ENCODE measurements around the gene ZNF148. TPM values are rescaled to one million over a fixed set of nuclear protein-coding genes. Genes with fewer than 3 reads are reported as not detected.
"Not testable (repeated sequence)": the region's sequence is repeated elsewhere in the genome, so short reads cannot be mapped to it uniquely, and the experiment has no call there.

ZNF148 gene
- total RNA-seq, result 44.5 and 45.2 TPM in 2 replicates

DNA sequence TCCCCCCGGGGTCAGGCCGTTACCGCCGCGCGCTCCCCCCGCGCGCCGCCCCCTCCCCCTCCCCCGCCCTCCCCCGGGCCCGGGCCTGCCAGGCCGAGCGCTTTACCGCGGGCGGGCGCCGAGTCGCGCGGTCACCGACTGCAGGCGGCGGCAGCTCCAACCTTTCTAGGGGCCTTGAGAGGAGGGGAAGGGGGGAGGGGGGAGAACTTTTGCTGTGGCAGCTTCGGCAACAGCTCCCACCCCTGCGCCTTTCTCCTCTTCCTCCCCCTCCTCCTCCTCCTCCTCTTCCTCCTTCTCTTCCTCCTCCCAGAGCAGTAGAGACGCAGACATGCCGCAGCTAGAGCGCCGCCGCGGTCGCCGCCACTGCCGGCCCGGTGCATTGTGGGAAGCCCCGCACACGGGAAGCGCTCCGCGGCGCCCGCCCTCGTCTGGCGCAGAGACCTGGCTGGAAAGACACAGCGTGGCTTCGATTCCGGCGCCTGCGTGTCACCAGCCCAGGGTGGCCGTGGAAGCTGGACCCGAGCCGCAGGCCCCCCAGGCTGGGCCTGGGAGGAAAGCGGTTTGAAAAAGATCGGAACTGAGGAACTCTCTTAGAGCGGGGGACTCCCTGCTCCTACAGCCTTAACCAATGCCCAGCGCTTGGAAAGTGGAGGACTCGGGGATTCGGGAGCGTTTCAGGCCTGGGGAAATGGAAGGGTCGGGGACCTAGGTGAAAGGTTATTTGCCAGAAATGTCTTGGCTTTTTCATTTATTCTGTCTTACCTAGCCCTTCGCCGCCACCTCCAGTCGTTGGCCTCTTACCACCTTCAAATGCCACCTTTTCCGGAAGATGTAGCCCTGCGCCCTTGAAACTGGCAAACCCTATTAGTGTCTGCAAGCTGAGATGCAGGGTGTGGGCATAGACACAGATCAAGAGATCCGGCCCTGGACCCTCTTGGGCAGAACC is at the start of gene ZNF148:
Gene ZNF148, minus strand, starts transcription at position 330 of the 946 bp plus-strand sequence. CDS start 61,685 bp downstream, outside the sequence.
- intact Hi-C loops (cut with micrococcal nuclease), result loop anchor here (1.0 to 5.0 kb wide), 13 partner anchors 18 to 1790 kb away; partner anchors contain the start of genes HACD2, OSBPL11, SNX4 and UMPS

DNA sequence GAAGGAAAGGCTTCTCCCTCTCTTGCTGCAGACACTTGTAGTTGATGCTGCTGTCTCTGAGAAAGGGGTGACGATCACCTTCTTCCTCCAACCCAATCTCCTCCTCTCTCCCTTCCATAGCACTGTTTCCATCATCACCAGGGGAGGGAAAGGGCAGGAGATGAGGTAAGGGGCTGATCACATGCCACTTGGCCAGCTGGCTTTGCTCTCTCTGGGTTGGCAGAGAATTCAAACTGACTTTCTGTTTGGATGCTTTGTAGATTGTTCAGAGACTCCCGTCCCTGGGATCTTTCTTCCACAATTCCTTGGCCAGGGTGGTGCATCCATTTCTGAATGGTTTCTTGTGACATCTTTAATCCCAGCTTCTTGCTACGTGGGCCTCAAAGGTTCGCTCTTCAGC is 43.2 kb upstream of the ZNF148 start:
- intact Hi-C loops (cut with micrococcal nuclease), result no loop called here

DNA sequence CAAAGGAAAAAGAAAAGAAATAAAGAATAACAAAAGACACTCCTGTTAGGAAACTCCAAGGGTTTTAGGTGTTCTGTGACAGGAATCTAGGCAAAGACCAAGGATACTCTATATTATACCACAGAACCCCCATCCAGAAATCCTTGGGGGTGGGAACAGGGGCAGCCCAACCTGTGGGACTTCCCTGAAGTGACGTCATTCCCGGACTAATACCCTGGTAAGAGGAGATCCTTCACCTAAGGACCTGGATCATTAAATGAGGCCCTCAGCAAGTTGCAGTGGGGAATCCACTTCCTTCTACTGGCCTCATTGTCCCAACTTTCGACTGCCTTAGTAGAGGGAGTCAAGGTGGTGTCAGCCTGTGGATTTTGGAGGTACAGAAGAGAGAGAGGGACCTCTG is 41.1 kb upstream of the ZNF148 start:
- intact Hi-C loops (cut with micrococcal nuclease), result no loop called here

- intact Hi-C loops (cut with micrococcal nuclease), result no loop called here
Observed at GRCh38 chr3:125414669-125415068, 39.5 kb upstream of the ZNF148 start.

DNA sequence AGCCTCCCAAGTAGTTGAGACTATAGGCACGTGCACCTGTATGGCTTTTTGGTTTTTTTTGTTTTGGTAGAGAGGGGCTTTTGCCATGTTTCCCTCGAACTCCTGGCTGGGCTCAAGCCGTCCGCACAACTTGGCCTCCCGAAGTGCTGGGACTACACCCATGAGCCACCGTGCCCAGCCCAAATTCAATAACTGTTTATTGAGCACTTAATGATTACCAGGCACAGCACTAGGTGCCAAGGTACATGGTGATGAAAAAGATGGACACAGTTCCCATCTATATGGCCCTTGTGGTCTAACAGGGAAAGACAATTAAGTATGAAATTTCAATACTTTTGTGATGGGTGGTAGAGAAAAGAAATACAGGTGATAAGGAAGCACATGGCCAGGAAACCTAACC is 35.8 kb upstream of the ZNF148 start:
- intact Hi-C loops (cut with micrococcal nuclease), result no loop called here

GRCh38 chr3:125406070-125406469 is 30.9 kb upstream of the ZNF148 start:
- intact Hi-C loops (cut with micrococcal nuclease), result no loop called here

DNA sequence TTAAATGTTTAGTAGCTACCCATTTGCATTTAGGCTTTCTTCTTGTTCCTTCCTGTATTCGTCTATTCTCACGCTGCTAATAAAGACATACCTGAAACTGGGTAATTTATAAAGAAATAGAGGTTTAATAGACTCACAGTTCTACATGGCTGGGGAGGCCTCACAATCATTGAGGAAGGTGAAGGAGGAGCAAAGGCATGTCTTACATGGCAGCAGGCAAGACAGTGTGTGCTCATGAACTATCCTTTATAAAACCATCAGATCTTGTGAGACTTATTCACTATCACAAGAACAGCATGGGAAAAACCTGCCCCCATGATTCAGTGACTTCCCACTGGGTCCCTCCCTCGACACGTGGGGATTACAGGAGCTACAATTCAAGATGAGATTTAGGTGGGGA is 30.4 kb upstream of the ZNF148 start:
- intact Hi-C loops (cut with micrococcal nuclease), result not testable (repeated sequence)

DNA sequence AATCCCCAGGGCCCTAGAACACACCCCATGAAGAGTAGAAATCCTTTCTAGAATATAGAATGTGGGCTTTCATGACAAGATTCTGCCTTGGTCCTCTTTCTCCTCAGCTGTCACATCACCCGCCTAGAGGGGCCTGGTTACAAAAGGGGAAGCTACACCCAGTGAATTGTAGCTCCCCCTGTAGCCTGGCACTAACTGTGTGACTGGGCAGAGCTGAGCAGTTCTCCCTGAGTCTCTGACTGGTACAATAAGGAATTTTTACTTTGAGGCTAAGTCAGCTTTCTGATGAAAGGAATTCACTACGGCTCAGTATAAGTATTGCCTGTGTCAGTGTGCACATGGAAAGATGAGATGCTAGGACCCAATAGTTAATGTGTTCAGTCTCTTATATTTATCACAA is 28.7 kb upstream of the ZNF148 start:
- intact Hi-C loops (cut with micrococcal nuclease), result no loop called here

- intact Hi-C loops (cut with micrococcal nuclease), result no loop called here
Observed at GRCh38 chr3:125402639-125403038, 27.5 kb upstream of the ZNF148 start.

DNA sequence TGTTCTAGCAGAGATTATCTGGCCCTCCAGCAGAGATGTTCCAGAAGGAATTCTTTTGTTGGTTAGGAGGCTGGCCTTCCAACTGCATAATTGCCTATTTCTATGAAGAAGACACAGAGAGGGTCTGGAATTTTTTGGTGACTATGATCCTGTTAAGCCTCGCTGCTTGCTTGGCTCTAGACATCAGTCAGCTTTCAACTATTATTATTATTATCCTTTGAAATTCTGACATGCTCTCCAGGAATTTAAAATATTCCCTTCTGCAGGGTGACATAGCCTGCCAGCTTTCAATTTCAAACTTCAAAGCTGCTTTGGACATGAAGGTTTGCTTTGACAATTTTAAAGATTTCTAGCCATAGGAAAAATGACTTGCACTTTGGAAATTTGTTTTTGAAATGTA is 26.3 kb upstream of the ZNF148 start:
- intact Hi-C loops (cut with micrococcal nuclease), result no loop called here

GRCh38 chr3:125398952-125399351 is 23.8 kb upstream of the ZNF148 start:
- intact Hi-C loops (cut with micrococcal nuclease), result no loop called here

DNA sequence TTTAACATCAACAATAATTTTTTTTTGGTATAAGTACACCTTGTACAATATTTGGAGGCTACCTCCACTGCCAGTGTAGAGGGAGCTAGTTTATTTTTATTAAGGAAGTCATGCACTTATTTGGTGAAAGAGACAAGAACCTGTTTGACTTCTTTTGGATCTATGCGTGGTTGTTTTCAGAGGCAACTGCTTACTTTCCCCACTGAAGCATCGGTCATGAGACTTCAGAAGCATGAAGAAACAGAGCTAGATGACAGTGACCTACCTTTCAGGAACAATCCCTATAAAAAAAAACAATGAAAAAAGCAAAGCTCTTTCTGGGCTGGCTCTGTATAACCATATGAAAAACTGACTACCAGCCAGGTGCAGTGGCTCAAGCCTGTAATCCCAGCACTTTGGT is 20.0 kb upstream of the ZNF148 start:
- intact Hi-C loops (cut with micrococcal nuclease), result no loop called here

DNA sequence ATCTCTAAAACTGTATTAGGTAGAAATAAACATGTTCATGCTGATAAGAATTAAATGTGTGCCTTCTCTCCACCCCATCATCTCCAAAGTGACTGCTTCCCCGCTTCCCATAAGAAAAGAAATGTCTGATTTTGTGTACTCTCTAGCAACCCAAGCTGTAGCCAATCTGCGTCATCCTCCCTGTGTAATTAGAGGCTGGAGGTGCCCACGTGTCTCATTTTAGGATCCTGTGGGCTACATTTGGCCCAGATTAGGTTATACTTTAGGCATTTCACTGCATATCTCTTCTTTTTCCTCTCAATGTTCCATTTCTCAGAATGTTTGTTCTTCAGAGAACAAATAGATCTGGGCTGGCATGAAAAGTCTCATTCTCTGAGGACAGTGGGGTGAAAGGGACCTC is 19.3 kb upstream of the ZNF148 start:
- intact Hi-C loops (cut with micrococcal nuclease), result no loop called here

DNA sequence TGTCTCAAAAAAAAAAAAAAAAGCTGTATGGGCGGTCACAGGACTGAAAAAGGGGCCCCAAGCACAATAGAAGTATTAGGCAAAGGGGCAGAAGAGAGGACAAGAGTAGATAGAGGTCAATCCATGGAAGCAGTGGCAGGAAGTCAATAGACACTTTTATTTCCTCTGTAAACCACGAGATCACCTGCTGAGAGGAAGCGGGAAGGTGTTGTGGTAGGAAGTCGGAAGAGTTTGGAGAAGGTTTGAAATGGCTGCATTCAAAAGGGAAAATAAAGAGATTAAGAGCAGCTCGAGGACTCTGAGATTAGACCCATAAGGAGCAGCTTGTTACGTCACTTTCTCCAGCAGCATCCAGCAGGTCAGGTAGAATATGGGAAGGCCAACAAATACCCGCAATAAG is 14.2 kb upstream of the ZNF148 start:
- intact Hi-C loops (cut with micrococcal nuclease), result no loop called here

DNA sequence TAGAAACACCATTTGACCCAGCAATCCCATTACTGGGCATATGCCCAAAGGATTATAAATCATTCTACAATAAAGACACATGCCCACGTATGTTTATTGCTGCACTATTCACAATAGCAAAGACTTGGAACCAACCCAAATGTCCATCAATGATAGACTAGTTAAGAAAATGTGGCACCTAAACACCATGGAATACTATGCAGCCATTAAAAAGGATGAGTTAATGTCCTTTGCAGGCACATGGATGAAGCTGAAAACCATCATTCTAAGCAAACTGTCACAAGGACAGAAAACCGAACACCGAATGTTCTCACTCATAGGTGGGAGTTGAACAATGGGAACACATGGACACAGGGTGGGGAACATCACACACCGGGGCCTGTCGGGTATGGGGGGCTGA is 13.2 kb upstream of the ZNF148 start:
- intact Hi-C loops (cut with micrococcal nuclease), result not testable (repeated sequence)

GRCh38 chr3:125386811-125387210 is 11.7 kb upstream of the ZNF148 start:
- intact Hi-C loops (cut with micrococcal nuclease), result no loop called here

DNA sequence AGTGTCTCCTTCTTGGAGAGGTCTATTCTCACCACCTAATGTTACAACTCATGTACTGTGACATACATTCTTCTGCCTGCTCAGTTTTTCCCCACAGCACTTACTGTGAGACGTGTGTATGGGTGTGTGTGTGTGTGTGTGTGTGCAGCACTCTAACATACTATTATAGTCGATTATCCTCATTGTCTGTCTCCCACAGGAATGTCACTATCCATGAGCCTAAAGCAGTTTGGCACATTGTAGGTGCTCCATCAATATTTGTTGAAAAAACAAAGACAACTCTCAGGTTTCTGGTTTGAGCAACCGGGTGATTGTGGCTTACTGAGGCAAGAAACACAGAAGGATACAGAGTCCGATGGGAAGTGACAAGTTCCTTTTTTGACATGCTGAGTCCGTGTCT is 8.6 kb upstream of the ZNF148 start:
- intact Hi-C loops (cut with micrococcal nuclease), result no loop called here

DNA sequence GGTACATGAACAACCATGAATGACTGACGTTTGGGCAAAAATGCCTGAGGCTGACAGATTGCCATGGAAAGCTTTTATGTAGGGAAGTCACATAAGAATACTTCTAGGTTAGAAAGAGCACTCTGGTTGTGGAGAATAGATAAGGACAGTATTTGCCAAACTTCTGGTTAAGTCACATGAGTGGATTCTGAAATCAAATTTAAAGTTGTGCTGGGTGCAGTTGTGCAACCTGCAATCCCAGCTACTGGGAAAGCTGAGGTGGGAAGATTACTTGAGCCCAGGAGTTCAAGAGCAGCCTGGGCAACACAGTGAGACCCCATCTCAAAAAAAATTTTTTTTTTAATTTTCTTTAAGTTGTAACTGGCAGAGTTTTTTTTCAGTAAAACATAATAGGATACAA is 7.2 kb upstream of the ZNF148 start:
- intact Hi-C loops (cut with micrococcal nuclease), result no loop called here

DNA sequence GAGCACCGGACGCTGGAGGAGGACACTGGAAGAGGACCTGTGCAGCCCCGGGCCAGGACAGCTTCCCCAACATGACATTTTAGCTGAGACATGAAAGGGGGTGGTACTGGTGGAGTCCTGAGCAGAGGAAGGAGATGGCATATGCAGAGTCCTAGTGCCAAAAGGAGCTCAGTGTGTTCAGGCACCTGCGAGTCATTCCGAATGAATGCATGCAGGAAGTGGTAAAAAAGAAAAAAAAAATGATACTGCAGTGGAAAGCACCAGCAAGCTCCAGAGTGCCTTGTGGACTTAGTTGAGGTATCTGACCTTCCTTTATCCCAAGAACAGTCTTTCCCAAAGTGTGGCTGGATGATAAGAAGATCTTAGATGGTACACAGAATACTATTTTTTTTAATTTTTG is 6.6 kb upstream of the ZNF148 start:
- intact Hi-C loops (cut with micrococcal nuclease), result no loop called here

DNA sequence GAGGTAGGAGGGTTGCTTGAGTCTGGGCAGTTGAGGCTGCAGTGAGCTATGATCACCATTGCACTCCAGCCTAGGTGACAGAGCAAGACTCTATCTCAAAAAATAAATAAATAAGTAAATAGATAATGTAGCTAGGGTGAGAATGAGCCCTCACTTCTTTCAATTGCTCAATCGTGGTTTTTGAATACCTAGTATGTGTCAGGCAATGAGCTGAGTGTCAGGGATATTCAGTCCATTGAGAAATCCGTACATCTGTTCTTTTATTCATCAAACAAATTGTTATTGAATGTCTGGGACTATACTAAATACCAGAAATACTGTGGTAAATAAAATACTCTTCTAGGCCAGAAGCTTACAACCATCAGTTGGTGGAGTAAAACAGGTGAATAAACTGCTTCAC is 6.2 kb upstream of the ZNF148 start:
- intact Hi-C loops (cut with micrococcal nuclease), result no loop called here

DNA sequence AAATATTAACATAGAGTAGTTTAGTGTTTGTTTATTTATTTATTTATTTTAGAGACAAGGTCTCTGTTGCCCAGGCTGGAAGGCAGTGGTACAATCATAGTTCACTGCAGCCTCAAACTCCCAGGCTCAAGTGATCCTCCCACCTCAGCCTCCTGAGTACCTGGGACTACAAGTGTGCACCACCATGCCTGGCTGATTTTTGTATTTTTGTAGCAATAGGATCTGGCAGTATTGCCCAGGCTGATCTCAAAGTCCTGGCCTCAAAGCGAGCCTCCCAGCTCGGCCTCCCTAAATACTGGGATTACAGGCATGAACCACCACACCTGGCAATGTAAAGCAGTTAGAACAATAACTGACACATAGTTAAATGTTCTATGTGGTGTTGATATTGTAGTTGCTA is 4.4 kb upstream of the ZNF148 start:
- intact Hi-C loops (cut with micrococcal nuclease), result loop anchor here (5.0 kb wide), 1 partner anchor 382 kb away; no protein-coding TSS in a partner anchor

DNA sequence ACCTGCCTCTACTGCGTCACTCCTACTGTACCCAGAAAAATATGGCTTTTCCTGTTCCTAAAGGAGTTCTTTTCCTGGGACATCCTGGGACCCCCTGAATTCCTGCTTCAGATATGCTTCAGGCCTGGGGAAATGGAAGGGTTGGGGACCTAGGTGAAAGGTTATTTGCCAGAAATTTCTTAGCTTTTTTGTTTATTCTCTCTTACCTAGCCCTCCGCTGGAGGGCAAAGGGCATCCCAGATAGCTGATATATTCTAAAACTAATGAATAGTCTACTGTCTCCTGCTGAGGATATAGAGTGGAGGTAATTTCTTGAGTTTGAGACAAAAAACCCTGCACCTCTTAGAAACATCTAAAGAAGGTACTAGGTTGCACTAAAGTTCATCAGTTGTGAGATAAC is 3.6 kb upstream of the ZNF148 start:
- intact Hi-C loops (cut with micrococcal nuclease), result loop anchor here (5.0 kb wide), 1 partner anchor 381 kb away; no protein-coding TSS in a partner anchor
